HG02678 (cell line): ENCODE results near the gene AREL1.
A peak's percentile ranks its signal among the peaks of the same experiment; 100 is the strongest.

Experiments
- ATAC-seq: cut with Tn5 transposase; IDR thresholded peaks from one replicate; pipeline ENCODE4 v1.9.1; 2021; ENCODE audit warnings: mild to moderate bottlenecking, moderate library complexity; ENCODE audit not compliant: unreplicated experiment

AREL1 gene

DNA sequence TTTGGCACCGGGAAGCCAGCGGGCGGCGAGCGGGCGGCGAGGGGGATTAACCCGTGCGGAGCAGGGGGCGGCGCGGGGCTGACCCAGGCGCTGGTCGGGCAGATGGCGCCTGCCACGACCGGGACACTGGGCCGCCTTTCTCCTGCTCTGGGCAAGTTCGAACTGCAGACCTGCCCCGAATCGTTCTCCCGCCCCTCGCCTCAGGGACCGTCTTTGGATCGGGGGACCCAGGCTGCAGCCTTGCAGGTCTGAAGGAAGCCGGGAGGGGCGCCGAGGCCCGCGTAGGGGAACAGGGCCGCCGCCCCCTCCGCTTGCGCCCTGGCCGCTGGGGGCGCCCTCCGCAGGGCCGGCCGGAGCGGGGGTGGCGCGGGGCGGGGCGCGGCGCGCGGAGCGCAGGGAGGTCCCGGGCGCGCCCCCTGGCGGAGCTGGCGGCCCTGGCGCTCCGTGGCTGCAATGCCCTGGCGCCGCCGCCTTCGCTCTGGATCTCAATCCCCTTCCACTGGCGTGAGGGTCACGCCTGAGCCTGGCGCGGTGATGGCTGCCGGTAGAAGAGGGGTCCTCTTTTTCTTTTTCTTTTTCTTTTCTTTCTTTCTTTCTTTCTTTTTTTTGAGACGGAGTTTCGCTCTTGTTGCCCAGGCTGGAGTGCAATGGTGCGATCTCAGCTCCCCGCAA, 100.4 kb downstream of the AREL1 start:
- peak; percentile 62 for ATAC-seq

DNA sequence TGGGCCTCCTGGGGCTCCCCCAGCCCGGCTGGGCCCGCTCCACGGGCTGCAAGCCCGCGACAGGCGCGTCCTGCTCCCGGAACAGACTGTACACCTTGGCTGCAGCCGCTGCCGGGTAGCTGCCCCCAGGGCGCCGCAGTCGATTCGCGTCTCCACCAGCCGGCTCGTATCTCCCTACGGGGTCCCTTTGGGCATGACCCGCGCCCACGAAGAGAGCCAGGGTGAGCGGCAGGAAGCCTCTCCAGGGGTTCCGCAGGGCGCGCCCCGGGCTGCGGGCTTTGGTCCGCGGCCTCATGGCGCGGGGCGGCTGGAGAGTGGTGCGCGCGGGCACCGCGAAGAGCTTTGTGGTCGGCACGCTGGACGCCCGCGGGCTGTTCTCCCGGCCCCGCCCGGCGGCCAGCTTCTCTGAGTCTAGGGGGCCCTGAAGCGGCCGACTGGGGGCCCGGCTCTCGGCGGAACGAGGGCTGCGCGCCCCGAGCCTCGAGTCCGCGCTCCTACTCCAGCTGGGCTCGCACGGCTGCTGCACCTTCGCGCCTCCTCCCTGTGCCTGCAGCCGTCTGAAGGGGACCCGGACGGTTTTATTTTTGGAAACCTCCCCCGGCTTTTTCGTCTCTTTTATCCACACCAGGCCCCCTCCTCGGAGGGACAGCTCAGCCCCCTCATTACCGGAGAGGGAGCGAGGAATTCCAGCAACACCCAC, 101.1 kb downstream of the AREL1 start, which contains the start of gene LTBP2:
TSS of gene LTBP2 (minus strand) at position 588 of the 700 bp plus-strand sequence. CDS start at position 295, 293 bp downstream.
- no peak for ATAC-seq
